Activated CD8-positive, alpha-beta T cell treated with anti-CD3 and anti-CD28 coated beads for 36 hours (primary cell): ENCODE data around the gene GSTM3. TPM values are rescaled to one million over a fixed set of nuclear protein-coding genes. Genes with fewer than 3 reads are reported as not detected.

Experiments used
- ATAC-seq: fragments of 200-7000 bp; cut with Tn5 transposase; one replicate; pipeline ENCODE4 v1.10.0; 2021; ENCODE audit warnings: mild to moderate bottlenecking, moderate library complexity
- CTCF ChIA-PET: fragments of 350-600 bp; sonication (Branson Sonifier 250); formaldehyde crosslinking; loops from one replicate; lab custom pipeline; 2021; ENCODE audit warnings: antibody characterized with exemption; lab: Charles Lee
- POLR2A ChIA-PET: fragments of 350-600 bp; sonication (Branson Sonifier 250); formaldehyde crosslinking; loops from one replicate; lab custom pipeline; 2021; ENCODE audit warnings: antibody characterized with exemption; lab: Charles Lee
- DNase-seq: peaks from one replicate; pipeline ENCODE4 v3.0.0-alpha.2; 2020
- H3K27ac Mint-ChIP-seq: one replicate; pipeline ENCODE4 v1.8.0; 2021; ENCODE audit warnings: mild to moderate bottlenecking, mixed read lengths
- H3K27me3 Mint-ChIP-seq: one replicate; pipeline ENCODE4 v1.8.0; 2021; ENCODE audit warnings: mixed read lengths
- H3K36me3 Mint-ChIP-seq: one replicate; pipeline ENCODE4 v1.8.0; 2021; ENCODE audit warnings: low read depth, mixed read lengths
- H3K4me1 Mint-ChIP-seq: one replicate; pipeline ENCODE4 v1.8.0; 2021; ENCODE audit warnings: low read depth, mixed read lengths
- H3K4me3 Mint-ChIP-seq: one replicate; pipeline ENCODE4 v1.8.0; 2021; ENCODE audit warnings: mild to moderate bottlenecking, moderate library complexity, mixed read lengths
- H3K9me3 Mint-ChIP-seq: one replicate; pipeline ENCODE4 v1.8.0; 2021; ENCODE audit warnings: mixed read lengths
- intact Hi-C: fragments of 100-400 bp; cut with micrococcal nuclease; formaldehyde crosslinking; loops from one replicate; pipeline ENCODE4 v1.10.0; 2022
- total RNA-seq, 2 experiments: library from RNA; stranded (reverse); gene quantifications; one replicate each; pipeline ENCODE4 v1.2.3, GENCODE V29; 2021
- TF ChIP-seq, protein P1 (sequence below): fragments of 200-600 bp; IDR thresholded peaks from one replicate; pipeline ENCODE4 v1.8.0; 2022; ENCODE audit warnings: antibody characterized with exemption, mild to moderate bottlenecking

GSTM3 gene
- total RNA-seq, 2 experiments from 2014 or later = 40.8 to 42.0 TPM

DNA sequence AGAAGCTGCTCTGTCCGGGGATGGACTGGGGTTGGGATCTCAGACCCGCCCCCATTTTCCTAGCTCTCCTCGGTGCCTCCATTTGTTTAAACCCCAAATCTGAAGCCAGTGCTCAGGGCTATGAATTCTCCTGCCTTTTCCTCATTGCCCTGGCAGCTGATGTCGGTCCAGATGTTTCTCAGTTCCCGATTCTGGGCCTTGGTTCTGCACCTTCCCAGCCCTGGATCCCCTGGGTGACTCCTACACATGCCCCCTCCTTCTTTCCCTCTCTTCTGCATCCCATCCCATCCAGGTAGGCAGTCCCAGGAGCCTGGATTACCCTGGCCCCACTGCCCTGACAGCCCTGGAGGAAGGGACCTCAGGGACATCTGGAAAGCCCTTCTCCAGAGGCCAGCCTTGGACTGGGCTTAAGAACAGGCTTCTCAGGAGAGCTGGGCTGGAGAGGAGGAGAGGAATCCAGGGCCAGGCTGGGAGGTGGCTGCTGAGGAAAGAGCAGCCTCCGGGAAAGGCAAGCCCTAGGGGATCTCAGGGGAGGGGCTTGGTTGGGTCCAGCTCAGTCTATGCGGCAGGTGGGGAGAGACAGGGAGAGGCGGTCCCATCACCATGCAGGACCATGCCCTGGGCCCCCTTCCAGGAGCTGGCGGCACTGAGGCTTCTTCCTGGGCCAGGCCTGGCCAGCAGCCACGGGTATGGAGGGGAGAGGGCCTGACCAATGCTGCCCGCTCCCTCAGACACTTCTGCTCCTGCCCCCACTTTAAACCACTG lies 29.7 kb upstream of the GSTM3 start:
- DNase-seq = no peak
- intact Hi-C loops = loop anchor here (2.0 kb wide), 1 partner anchor 224 kb away; no protein-coding TSS in a partner anchor
- ATAC-seq = no peak
- ChIA-PET POLR2A (interaction anchor here (1.2 kb wide), 1 partner anchor 213 kb away, joined by 3 read pairs; no protein-coding TSS in a partner anchor), CTCF (interaction anchor here (1.2 to 24.0 kb wide), 5 partner anchors 127 to 271 kb away, joined by 5 to 745 read pairs (median 5); partner anchors contain the start of gene AHCYL1)
- Mint-ChIP-seq H3K36me3 (no peaks in the 10 kb centered on the region), H3K27ac (no peak overlapping the region), H3K4me1 (no peaks in the 10 kb centered on the region), H3K9me3 (no peaks in the 10 kb centered on the region), H3K4me3 (no peak overlapping the region), H3K27me3 (no peaks in the 10 kb centered on the region)
- TF ChIP-seq, protein P1, sequence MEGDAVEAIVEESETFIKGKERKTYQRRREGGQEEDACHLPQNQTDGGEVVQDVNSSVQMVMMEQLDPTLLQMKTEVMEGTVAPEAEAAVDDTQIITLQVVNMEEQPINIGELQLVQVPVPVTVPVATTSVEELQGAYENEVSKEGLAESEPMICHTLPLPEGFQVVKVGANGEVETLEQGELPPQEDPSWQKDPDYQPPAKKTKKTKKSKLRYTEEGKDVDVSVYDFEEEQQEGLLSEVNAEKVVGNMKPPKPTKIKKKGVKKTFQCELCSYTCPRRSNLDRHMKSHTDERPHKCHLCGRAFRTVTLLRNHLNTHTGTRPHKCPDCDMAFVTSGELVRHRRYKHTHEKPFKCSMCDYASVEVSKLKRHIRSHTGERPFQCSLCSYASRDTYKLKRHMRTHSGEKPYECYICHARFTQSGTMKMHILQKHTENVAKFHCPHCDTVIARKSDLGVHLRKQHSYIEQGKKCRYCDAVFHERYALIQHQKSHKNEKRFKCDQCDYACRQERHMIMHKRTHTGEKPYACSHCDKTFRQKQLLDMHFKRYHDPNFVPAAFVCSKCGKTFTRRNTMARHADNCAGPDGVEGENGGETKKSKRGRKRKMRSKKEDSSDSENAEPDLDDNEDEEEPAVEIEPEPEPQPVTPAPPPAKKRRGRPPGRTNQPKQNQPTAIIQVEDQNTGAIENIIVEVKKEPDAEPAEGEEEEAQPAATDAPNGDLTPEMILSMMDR = no peak

DNA sequence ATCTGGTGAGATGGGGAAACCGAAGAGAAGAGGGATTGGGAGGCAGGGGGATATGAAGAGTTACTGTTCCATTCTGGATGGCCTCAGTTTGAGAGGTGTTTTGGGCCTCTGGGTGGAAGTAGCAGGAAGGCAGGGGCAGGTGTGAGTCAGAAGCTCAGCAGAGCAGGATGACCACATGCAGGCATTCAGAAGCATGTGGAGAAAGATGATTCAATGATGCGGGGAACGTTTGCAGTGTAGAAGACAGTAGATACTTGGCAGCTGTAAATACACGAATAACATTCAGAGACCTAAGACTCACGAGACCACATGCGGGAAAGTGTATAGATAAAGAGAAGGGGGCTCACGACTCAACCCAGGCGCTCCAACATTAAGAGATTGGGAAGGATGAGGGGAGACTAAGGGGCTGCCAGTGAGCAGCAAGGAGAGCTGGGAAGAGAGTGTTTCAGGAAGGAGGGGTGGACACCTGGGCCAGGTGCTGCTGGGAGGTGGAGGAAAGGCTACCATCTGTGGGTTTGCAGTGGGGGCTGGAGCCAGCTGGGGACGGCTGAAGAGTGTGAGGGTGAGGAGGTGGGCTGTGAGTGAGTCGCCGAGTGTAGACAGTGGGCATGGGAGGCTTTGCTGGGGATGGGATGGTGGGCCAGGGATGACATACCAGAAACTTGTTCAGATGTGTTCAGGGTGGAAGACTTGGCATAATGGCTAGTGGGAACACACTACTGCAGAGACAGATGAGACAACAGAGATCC lies 28.7 kb upstream of the GSTM3 start:
- intact Hi-C loops = loop anchor here (2.0 kb wide), 1 partner anchor 223 kb away; no protein-coding TSS in a partner anchor
- DNase-seq (no peak), ATAC-seq (no peak)
- Mint-ChIP-seq H3K9me3 (no peaks in the 10 kb centered on the region), H3K4me3 (no peak overlapping the region), H3K4me1 (no peaks in the 10 kb centered on the region), H3K27ac (no peak overlapping the region), H3K27me3 (no peaks in the 10 kb centered on the region), H3K36me3 (no peaks in the 10 kb centered on the region)
- ChIA-PET POLR2A (interaction anchor here (1.2 kb wide), 1 partner anchor 214 kb away, joined by 3 read pairs; no protein-coding TSS in a partner anchor), CTCF (interaction anchor here (1.4 to 9.7 kb wide), 4 partner anchors 130 to 224 kb away, joined by 5 to 211 read pairs (median 8); partner anchors contain the start of gene AHCYL1)
- TF ChIP-seq, protein P1 = no peak

DNA sequence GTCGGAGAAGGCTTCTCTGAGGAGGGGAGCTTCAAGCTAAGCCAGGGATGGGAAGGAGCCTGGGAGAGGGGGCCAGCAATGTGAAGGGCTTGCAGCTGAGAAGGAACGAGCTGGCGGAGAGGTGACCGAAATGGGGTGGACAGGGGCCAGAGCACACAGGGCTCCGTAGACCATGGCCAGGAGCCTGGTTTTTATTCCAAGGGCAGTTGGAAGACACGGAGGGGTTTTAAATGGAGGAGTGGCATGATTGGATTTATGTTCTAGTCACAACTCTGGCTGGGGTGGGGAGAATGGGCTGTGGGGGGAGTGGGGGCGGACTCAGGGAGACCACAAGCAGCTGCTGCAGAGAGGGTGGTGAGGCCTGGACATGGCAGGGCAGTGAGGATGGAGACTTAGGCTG lies 28.0 kb upstream of the GSTM3 start:
- intact Hi-C loops = no loop called here
- Mint-ChIP-seq H3K27me3 (no peaks in the 10 kb centered on the region), H3K27ac (no peak overlapping the region), H3K4me3 (no peak overlapping the region), H3K36me3 (no peaks in the 10 kb centered on the region), H3K4me1 (no peaks in the 10 kb centered on the region), H3K9me3 (no peaks in the 10 kb centered on the region)
- ChIA-PET CTCF (interaction anchor here (1.3 to 1.9 kb wide), 3 partner anchors 129 to 223 kb away, joined by 3 to 8 read pairs (median 7); partner anchors contain the start of gene AHCYL1), POLR2A (no interaction called here)
- no peak for ATAC-seq
- TF ChIP-seq, protein P1 = no peak
- DNase-seq = no peak

DNA sequence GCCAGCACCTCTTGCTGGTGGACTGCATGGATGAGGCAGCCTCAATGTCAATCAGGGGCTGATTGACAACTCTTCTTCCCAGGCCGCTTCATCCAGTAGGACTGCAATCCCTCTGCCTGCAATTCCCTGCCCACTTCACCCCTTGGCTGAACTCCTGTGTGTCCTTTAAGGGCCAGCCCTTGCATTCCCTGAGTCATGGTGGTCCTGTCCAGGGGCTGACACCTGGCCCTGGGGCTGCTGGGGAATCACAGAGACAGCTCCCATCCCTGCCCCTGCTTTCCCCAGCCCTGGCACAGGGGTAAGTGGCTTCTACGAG lies 27.5 kb upstream of the GSTM3 start:
- TF ChIP-seq, protein P1 = no peak
- POLR2A ChIA-PET = no interaction called here
- intact Hi-C loops = no loop called here
- DNase-seq (no peak), ATAC-seq (no peak)
- H3K36me3 Mint-ChIP-seq = no peaks in the 10 kb centered on the region
- no peaks in the 10 kb centered on the region for H3K4me1 Mint-ChIP-seq
- no peak overlapping the region for H3K4me3 Mint-ChIP-seq
- H3K27ac Mint-ChIP-seq = no peak overlapping the region
- H3K27me3 Mint-ChIP-seq = no peaks in the 10 kb centered on the region
- CTCF ChIA-PET = interaction anchor here (1.3 to 1.9 kb wide), 3 partner anchors 128 to 222 kb away, joined by 3 to 8 read pairs (median 7); partner anchors contain the start of gene AHCYL1
- no peaks in the 10 kb centered on the region for H3K9me3 Mint-ChIP-seq
